CD4-positive, alpha-beta T cell treated with Interleukin-21 for 1 hour (primary cell): Measurements from ENCODE around the gene PSD4.
A peak's percentile ranks its signal among the peaks of the same experiment; 100 is the strongest.

Experiments used
- DNase-seq: peaks from one replicate; pipeline ENCODE4 v3.0.0-alpha.2; 2020

The PSD4 gene

DNA sequence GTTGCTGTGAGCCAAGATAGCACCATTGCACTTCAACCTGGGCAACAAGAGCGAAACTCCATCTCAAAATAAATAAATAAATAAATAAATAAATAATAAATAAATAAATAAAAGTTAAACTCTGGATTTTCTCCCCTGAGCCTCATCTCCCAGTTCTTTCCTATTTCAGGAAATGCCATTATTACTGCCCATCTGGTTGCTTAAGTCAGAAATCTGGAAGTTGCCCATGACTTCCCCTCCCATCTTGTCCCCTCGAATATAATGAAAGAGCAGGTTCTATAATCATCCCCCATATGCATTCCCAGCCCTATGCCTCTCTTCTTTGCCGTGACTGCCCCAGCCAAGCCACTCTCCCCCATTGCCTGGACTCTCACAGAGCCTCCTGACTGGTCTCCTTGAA, 4.2 kb upstream of the PSD4 start:
- no peak for DNase-seq

GRCh38 chr2:113171334-113172075, 2.3 kb upstream of the PSD4 start:
- peak; percentile 10 for DNase-seq

- no peak for DNase-seq
Observed at GRCh38 chr2:113172721-113173541, 840 bp upstream of the PSD4 start.

DNA sequence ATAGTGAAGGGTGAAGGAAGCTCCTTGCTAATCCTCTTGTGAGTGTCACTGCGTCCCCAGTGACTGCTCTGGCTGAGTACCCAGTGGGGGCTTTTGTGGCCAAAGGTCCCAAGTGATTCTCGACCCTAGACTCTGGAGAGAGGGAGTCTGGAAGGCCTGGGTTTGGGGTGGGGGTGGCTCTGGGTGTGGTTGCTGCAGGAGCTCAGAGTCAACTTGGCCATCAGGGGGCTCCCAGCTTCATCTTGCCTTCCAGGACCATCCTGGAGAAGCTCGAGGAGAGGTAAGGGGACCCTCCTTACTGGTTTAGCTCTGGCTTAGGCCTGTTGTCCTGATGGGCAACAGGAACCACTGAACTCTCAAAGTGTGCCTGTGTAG, 592 bp downstream of the PSD4 start:
- DNase-seq = no peak

GRCh38 chr2:113175042-113175628, 1.4 kb downstream of the PSD4 start:
- peak; percentile 82 for DNase-seq

GRCh38 chr2:113175736-113176695, 2.2 kb downstream of the PSD4 start:
- DNase-seq = no peak

GRCh38 chr2:113176696-113177355, 3.1 kb downstream of the PSD4 start:
- DNase-seq = no peak

- DNase-seq = no peak
Observed at GRCh38 chr2:113178069-113178746, 4.4 kb downstream of the PSD4 start.

DNA sequence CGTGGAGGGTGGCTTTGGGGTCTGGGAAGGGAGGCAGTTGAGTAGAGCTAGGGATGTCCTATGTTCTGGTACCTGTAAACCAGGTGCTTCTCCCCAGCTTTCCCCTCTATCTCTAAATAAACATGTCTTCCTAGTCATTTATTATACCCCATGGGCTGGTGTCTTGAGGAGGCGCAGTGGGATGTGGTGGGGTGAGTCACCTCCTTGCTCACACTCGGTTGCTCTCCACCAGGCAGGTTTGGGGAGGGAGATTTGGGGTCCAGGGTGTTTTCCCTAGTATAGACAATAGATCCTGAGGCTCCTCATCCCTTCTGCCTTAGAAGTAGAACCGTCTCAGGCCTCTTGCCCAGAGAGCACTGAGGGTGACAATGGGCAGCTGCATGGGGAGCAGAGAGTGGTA, 5.1 kb downstream of the PSD4 start:
- no peak for DNase-seq

- DNase-seq = no peak
Observed at GRCh38 chr2:113179446-113180045, 5.8 kb downstream of the PSD4 start.

GRCh38 chr2:113180131-113180946, 6.6 kb downstream of the PSD4 start:
- DNase-seq = no peak

DNA sequence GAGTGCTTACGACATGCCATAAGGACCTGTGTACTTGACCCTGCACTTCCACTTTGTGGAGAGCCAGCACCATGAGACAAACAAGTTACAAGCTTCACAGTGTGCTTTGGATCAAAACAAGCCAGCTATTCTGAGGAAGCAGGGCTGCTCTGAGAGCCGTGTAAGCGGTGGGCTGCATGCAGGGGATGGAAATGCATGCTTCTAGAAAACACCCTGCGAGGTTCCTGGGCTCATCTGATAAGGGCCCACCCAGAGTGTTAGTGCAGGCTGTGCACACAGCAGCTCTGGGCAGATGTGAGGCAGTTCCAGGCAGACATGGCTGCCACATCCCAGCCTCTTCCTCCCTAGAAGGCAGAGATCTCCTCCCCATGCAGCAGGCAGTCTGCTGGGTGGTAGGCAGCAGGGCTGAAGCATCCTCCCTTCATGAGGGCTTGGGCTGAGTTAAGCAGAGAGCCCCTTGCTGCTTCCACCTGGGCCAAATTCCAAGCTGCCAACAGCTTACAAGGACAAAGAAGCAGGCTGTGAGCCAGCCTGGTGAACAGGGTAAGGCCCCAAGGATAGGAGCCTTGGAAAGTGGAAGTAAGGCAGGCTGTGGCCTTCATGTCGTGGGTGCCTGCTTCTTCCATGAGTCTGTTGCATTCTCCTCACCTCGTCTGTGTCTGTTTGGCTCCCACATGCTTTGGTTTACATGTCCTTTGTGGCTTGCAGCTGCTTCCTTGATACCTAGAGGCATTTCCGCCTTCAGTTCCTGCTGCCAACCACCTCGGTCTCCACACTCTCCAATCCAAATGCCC, 7.7 kb downstream of the PSD4 start:
- no peak for DNase-seq

DNA sequence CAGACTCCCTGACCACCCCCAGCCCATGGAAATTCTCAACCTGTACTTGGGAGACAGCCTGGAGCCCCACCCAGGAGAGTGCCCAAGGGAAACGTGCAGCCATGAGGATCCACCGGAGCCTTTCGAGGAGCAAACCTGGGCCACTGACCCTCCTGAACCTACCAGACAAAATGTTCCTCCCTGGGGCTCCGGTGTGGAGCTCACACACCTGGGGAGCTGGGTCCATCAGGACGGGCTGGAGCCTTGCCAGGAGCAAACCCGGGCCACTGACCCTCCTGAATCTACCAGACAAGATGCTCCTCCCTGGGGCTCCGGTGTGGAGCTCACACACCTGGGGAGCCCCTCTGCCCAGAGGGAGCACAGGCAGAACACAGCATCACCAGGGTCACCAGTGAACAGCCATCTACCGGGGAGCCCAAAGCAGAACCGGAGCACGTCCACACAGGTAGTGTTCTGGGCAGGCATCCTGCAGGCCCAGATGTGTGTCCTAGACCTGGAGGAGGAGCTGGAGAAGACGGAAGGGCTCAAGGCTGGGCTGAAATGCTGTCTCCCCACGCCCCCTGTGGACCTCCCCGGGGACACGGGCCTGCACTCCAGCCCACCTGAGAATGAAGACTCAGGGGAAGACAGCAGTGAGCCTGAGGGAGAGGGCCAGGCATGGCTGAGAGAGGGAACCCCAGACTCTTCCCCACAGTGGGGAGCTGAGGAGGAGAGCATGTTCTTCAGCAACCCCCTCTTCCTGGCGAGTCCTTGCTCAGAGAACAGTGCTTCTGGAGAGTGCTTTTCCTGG, 8.9 kb downstream of the PSD4 start:
- no peak for DNase-seq

- DNase-seq = no peak
Observed at GRCh38 chr2:113183264-113183663, 9.5 kb downstream of the PSD4 start.

- DNase-seq = no peak
Observed at GRCh38 chr2:113183703-113184102, 9.9 kb downstream of the PSD4 start.

GRCh38 chr2:113184531-113185230, 10.9 kb downstream of the PSD4 start:
- DNase-seq = no peak

DNA sequence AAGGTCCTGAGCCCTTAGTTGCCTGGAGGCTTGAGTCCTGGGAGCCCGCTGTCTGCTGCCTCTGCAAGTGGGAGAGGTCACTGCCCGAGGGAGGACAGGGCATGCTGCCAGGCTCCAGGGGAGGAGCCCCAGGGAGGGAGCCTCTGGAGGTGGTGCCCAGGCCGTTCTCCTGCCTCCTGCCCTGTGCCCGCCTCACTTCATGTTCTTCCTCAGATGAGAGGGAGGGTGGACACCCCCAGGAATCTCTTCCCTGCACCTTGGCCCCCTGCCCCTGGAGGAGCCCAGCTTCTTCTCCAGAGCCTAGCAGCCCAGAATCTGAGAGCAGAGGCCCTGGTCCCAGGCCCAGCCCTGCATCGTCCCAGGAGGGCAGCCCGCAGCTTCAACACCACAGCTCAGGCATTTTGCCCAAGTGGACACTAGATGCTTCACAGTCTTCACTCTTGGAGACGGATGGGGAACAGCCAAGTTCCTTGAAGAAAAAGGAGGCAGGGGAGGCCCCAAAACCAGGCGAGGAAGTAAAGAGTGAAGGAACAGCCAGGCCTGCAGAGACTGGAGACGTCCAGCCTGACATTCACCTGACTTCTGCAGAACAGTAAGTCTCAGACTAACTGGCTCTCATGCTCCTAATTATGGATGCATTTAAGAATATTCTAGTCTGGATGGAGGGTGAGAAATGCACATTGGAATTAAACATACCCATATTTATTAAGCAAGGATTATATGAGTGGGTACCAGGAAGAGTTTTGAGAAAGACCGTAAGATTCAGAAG, 12.1 kb downstream of the PSD4 start:
- DNase-seq = no peak
